ENCODE measurements around the gene MYO15B. TPM values are rescaled to one million over a fixed set of nuclear protein-coding genes. Genes with fewer than 3 reads are reported as not detected.

Gene MYO15B
- total and polyA plus RNA-seq, 2 donors (not counting 3 experiments of a cell fraction or from before 2014, with no cell fraction given): 10.2 to 87.8 TPM

DNA sequence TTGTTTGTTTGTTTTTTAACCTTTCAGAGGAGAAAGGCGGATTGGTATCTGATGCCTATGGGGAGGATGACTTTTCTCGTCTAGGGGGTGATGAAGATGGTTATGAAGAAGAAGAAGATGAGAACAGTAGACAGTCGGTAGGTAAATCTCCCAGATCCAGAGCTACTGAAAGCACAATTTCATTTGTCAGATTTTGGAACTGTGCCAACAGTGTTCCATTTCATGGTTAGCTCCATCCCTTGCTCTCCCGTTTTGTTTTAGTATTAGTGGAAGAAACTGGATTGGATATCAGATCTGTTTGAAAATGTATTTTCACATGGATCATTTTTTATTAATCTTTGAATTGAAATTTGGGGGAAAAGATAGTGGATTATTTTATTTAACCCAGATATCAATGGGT is 80.9 kb downstream of the MYO15B start:
- Histone ChIP-seq H3K9me3 (replicated peaks; ENCODE audit: control insufficient read depth, insufficient read depth, low read length) (no peaks in the 10 kb centered on the region), H3K36me3 (ENCODE audit: control insufficient read depth in 2 of 2, extremely low read depth in 1 of 2, insufficient read depth in 2 of 2, low read length in 2 of 2) (peaks cover 14 to 24% of the 10 kb centered on the region in 2 experiments), H3K4me1 (ENCODE audit: control insufficient read depth, extremely low read depth, insufficient read depth, low read length) (peaks cover 20% of the 10 kb centered on the region), H3K27ac (ENCODE audit: insufficient read depth, low read depth, low read length) (no peak overlapping the region), H3K27me3 (ENCODE audit: control insufficient read depth in 2 of 2, insufficient read depth in 2 of 2, low read length in 2 of 2) (no peaks in the 10 kb centered on the region), H3K9ac (replicated peaks; ENCODE audit: extremely low read depth, insufficient read depth, low read length) (peak overlapping the region; percentile 93), H2AFZ (ENCODE audit: low read depth, low read length) (no peak overlapping the region), H3K4me3 (replicated peaks in 1 of 3; ENCODE audit: insufficient read depth in 1 of 3, low read depth in 1 of 3, low read length in 3 of 3) (peak overlapping the region in 1 of 3 experiments; percentile 95), H3K9me1 (replicated peaks; ENCODE audit: control insufficient read depth, extremely low read depth, insufficient read depth, low read length) (no peaks in the 10 kb centered on the region), H3K79me2 (ENCODE audit: control insufficient read depth, insufficient read depth, low read length) (peaks cover 67% of the 10 kb centered on the region), H3K4me2 (ENCODE audit: insufficient read depth, low read length) (peak overlapping the region; percentile 91), H4K20me1 (replicated peaks; ENCODE audit: control insufficient read depth, extremely low read depth, insufficient read depth, low read length) (no peaks in the 10 kb centered on the region)
- ChIA-PET POLR2A (interaction anchor here (0.6 kb wide), 1 partner anchor 58 kb away, joined by 3 read pairs; no protein-coding TSS in a partner anchor), CTCF (interaction anchor here (0.9 to 3.6 kb wide), 4 partner anchors 11 to 82 kb away, joined by 3 to 29 read pairs (median 12); partner anchors contain the start of gene SMIM5)
- FAIRE-seq: no peak
- dilution Hi-C loops (cut with MboI; ENCODE audit: extremely low pct_ligation_motif_present, low sequenced_read_pairs): no loop called here
- intact Hi-C loops (cut with micrococcal nuclease): no loop called here
- DNase-seq (ENCODE audit: low read depth, low spot score): no peak
- BruUV-seq (replicated peaks): no TSS peak
- TF ChIP-seq POLR2A (IDR thresholded peaks at IDR 0.05; ENCODE audit: low read depth, low read length) (no peak), POLR2AphosphoS5 (IDR thresholded peaks at IDR 0.05; ENCODE audit: insufficient read depth, low read depth, low read length) (no peak), EZH2 (IDR thresholded peaks at IDR 0.05; ENCODE audit: borderline replicate concordance, low read depth, low read length, severe bottlenecking) (no peak), FOS (IDR thresholded peaks at IDR 0.05; ENCODE audit: borderline replicate concordance, insufficient read depth, low read length) (no peak), JUN (IDR thresholded peaks at IDR 0.05; ENCODE audit: borderline replicate concordance, insufficient read depth, insufficient read length, low read depth) (no peak), MYC (IDR thresholded peaks at IDR 0.05; ENCODE audit: low read depth, low read length) (no peak), GATA2 (IDR thresholded peaks at IDR 0.05; ENCODE audit: insufficient read depth, insufficient read length, low read depth, low read length) (no peak)
- TF ChIP-seq, protein P1, sequence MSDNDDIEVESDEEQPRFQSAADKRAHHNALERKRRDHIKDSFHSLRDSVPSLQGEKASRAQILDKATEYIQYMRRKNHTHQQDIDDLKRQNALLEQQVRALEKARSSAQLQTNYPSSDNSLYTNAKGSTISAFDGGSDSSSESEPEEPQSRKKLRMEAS (IDR thresholded peaks at IDR 0.05; ENCODE audit: insufficient read depth, insufficient read length): no peak
- TF ChIP-seq, protein P2, sequence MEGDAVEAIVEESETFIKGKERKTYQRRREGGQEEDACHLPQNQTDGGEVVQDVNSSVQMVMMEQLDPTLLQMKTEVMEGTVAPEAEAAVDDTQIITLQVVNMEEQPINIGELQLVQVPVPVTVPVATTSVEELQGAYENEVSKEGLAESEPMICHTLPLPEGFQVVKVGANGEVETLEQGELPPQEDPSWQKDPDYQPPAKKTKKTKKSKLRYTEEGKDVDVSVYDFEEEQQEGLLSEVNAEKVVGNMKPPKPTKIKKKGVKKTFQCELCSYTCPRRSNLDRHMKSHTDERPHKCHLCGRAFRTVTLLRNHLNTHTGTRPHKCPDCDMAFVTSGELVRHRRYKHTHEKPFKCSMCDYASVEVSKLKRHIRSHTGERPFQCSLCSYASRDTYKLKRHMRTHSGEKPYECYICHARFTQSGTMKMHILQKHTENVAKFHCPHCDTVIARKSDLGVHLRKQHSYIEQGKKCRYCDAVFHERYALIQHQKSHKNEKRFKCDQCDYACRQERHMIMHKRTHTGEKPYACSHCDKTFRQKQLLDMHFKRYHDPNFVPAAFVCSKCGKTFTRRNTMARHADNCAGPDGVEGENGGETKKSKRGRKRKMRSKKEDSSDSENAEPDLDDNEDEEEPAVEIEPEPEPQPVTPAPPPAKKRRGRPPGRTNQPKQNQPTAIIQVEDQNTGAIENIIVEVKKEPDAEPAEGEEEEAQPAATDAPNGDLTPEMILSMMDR (IDR thresholded peaks at IDR 0.05; ENCODE audit: extremely low read depth in 1 of 2, insufficient read depth in 1 of 2, low read depth in 1 of 2, low read length in 2 of 2): no peak
